ENCODE measurements around the gene CEP131.

Gene CEP131

GRCh38 chr17:81239714-81240555, 17.2 kb upstream of the CEP131 start:
- in situ Hi-C loops (cut with MboI; ENCODE audit: low sequenced_read_pairs, unreplicated experiment), result no loop called here
- peak; percentile 64 for DNase-seq (ENCODE audit: low spot score)
- TF ChIP-seq CTCF (IDR thresholded peaks at IDR 0.05; ENCODE audit: borderline replicate concordance, control extremely low read depth, extremely low read depth, insufficient read depth, missing control alignments), result no peak

GRCh38 chr17:81238815-81239713, 16.3 kb upstream of the CEP131 start, which contains the start of the genes NDUFAF8 and TEPSIN:
NDUFAF8 (plus strand) TSS chr17:81239318; CDS start chr17:81239364, 46 bp downstream.
TEPSIN (minus strand) TSS chr17:81239055; CDS start chr17:81239033, 22 bp downstream.
- no peak for TF ChIP-seq CTCF (IDR thresholded peaks at IDR 0.05; ENCODE audit: borderline replicate concordance, control extremely low read depth, extremely low read depth, insufficient read depth, missing control alignments)
- in situ Hi-C loops (cut with MboI; ENCODE audit: low sequenced_read_pairs, unreplicated experiment), result no loop called here
- peak; percentile 100 for DNase-seq (ENCODE audit: low spot score)

- in situ Hi-C loops (cut with MboI; ENCODE audit: low sequenced_read_pairs, unreplicated experiment), result no loop called here
- DNase-seq (ENCODE audit: low spot score), result no peak
- no peak for TF ChIP-seq CTCF (IDR thresholded peaks at IDR 0.05; ENCODE audit: borderline replicate concordance, control extremely low read depth, extremely low read depth, insufficient read depth, missing control alignments)
These were observed 15.7 kb upstream of the CEP131 start for GRCh38 chr17:81238490-81238814.

GRCh38 chr17:81237591-81238489, 15.1 kb upstream of the CEP131 start:
- no peak for DNase-seq (ENCODE audit: low spot score)
- in situ Hi-C loops (cut with MboI; ENCODE audit: low sequenced_read_pairs, unreplicated experiment), result no loop called here
- TF ChIP-seq CTCF (IDR thresholded peaks at IDR 0.05; ENCODE audit: borderline replicate concordance, control extremely low read depth, extremely low read depth, insufficient read depth, missing control alignments), result no peak

- in situ Hi-C loops (cut with MboI; ENCODE audit: low sequenced_read_pairs, unreplicated experiment), result no loop called here
- no peak for TF ChIP-seq CTCF (IDR thresholded peaks at IDR 0.05; ENCODE audit: borderline replicate concordance, control extremely low read depth, extremely low read depth, insufficient read depth, missing control alignments)
- DNase-seq (ENCODE audit: low spot score), result no peak
These were observed 14.0 kb upstream of the CEP131 start for GRCh38 chr17:81236784-81237183.

Data from GM13976 (cell line).